ENCODE data around the gene CLDN15. TPM values are rescaled to one million over a fixed set of nuclear protein-coding genes. Genes with fewer than 3 reads are reported as not detected.

The CLDN15 gene
- total RNA-seq, 2 donors from 2014 or later: 9.2 to 17.4 TPM

- Histone ChIP-seq H3K9me3 (no peaks in the 10 kb centered on the region), H3K27me3 (replicated peaks; ENCODE audit: insufficient read depth) (no peaks in the 10 kb centered on the region), H3K4me3 (no peak overlapping the region), H3K36me3 (peaks cover 0 to 9% of the 10 kb centered on the region in 2 donors), H3K27ac (no peak overlapping the region), H3K4me1 (replicated peaks) (no peaks in the 10 kb centered on the region)
- TF ChIP-seq POLR2A (IDR thresholded peaks at IDR 0.05): no peak
- TF ChIP-seq POLR2AphosphoS5 (IDR thresholded peaks at IDR 0.05): no peak
- no peak for TF ChIP-seq CTCF (IDR thresholded peaks at IDR 0.05)
- no peak for DNase-seq (ENCODE audit: low spot score)
- WGBS: 90% methylated on average over 32 of the region's 32 CpGs
- intact Hi-C loops (cut with DNase I): no loop called here
These were observed 2.8 kb upstream of the CLDN15 start for GRCh38 chr7:101240226-101241014.

- intact Hi-C loops (cut with DNase I): no loop called here
- no peak for DNase-seq (ENCODE audit: low spot score)
- no peaks in the 10 kb centered on the region for H3K27me3 ChIP-seq (replicated peaks; ENCODE audit: insufficient read depth)
- 87% methylated on average over 9 of the region's 9 CpGs for WGBS
- H3K4me3 ChIP-seq: no peak overlapping the region
- H3K36me3 ChIP-seq: peaks cover 0 to 9% of the 10 kb centered on the region in 2 donors
- H3K9me3 ChIP-seq: no peaks in the 10 kb centered on the region
- no peaks in the 10 kb centered on the region for H3K4me1 ChIP-seq (replicated peaks)
- TF ChIP-seq CTCF (IDR thresholded peaks at IDR 0.05): no peak
- TF ChIP-seq POLR2AphosphoS5 (IDR thresholded peaks at IDR 0.05): no peak
- no peak overlapping the region for H3K27ac ChIP-seq
These were observed 2.3 kb upstream of the CLDN15 start for GRCh38 chr7:101239951-101240220.

- WGBS: 75% methylated on average over 27 of the region's 27 CpGs
- intact Hi-C loops (cut with DNase I): no loop called here
- TF ChIP-seq POLR2AphosphoS5 (IDR thresholded peaks at IDR 0.05) (no peak), POLR2A (IDR thresholded peaks at IDR 0.05) (no peak)
- Histone ChIP-seq H3K27me3 (replicated peaks; ENCODE audit: insufficient read depth) (no peaks in the 10 kb centered on the region), H3K27ac (no peak overlapping the region), H3K4me1 (replicated peaks) (no peaks in the 10 kb centered on the region), H3K4me3 (no peak overlapping the region), H3K36me3 (peaks cover 0 to 9% of the 10 kb centered on the region in 2 donors), H3K9me3 (no peaks in the 10 kb centered on the region)
- DNase-seq (ENCODE audit: low spot score): no peak
These were observed 1.8 kb upstream of the CLDN15 start for GRCh38 chr7:101239191-101239950.

GRCh38 chr7:101238226-101239182 is 902 bp upstream of the CLDN15 start:
- H3K4me1 ChIP-seq (replicated peaks): no peaks in the 10 kb centered on the region

GRCh38 chr7:101236292-101236835 is 1.2 kb downstream of the CLDN15 start:
- intact Hi-C loops (cut with DNase I): no loop called here
- no peak overlapping the region for H3K27ac ChIP-seq
- no peaks in the 10 kb centered on the region for H3K9me3 ChIP-seq
- TF ChIP-seq POLR2A (IDR thresholded peaks at IDR 0.05): no peak
- no peak for TF ChIP-seq CTCF (IDR thresholded peaks at IDR 0.05)
- no peak for TF ChIP-seq POLR2AphosphoS5 (IDR thresholded peaks at IDR 0.05)
- no peak for DNase-seq (ENCODE audit: low spot score)
- H3K4me1 ChIP-seq (replicated peaks): no peaks in the 10 kb centered on the region
- 82% methylated on average over 21 of the region's 21 CpGs for WGBS
- H3K27me3 ChIP-seq (replicated peaks; ENCODE audit: insufficient read depth): no peaks in the 10 kb centered on the region
- H3K36me3 ChIP-seq: peaks cover 0 to 9% of the 10 kb centered on the region in 2 donors
- H3K4me3 ChIP-seq: no peak overlapping the region

More at GRCh38 chr7:101238226-101239182, 902 bp upstream of the CLDN15 start:
- no peaks in the 10 kb centered on the region for H3K9me3 ChIP-seq
- peaks cover 0 to 9% of the 10 kb centered on the region in 2 donors for H3K36me3 ChIP-seq
- peak overlapping the region; percentile 22 to 44 for H3K27ac ChIP-seq
- WGBS: 69% methylated on average over 28 of the region's 28 CpGs
- H3K27me3 ChIP-seq (replicated peaks; ENCODE audit: insufficient read depth): no peaks in the 10 kb centered on the region
- no peak for DNase-seq (ENCODE audit: low spot score)
- no peak for TF ChIP-seq POLR2AphosphoS5 (IDR thresholded peaks at IDR 0.05)
- intact Hi-C loops (cut with DNase I): no loop called here
- H3K4me3 ChIP-seq: no peak overlapping the region

Data from prostate gland (tissue), 2 donors.